ENCODE measurements around the gene TDO2. TPM values are rescaled to one million over a fixed set of nuclear protein-coding genes. Genes with fewer than 3 reads are reported as not detected.

TDO2 gene
- 1.4 TPM for total RNA-seq
- long read RNA-seq, partial matches to known transcripts, result 1 of 3 reads
- long read RNA-seq, other reads (novel, unspliced or antisense), result 0 of 3 reads

- Histone ChIP-seq H3K27me3 (ENCODE audit: low read depth) (no peaks in the 10 kb centered on the region), H3K4me1 (no peaks in the 10 kb centered on the region), H3K36me3 (no peaks in the 10 kb centered on the region), H3K27ac (no peak within 1 kb of the TSS), H3K9me3 (no peaks in the 10 kb centered on the region), H3K4me3 (no peak within 1 kb of the TSS)
- intact Hi-C loops (cut with DNase I), result no loop called here
- ATAC-seq, result no peak
- no peak for TF ChIP-seq CTCF (IDR thresholded peaks at IDR 0.05)
- no peak for DNase-seq
Observed at GRCh38 chr4:155903453-155903852, at the start of gene TDO2. TSS of gene TDO2 (plus strand) at chr4:155903696. CDS start at chr4:155903759, 63 bp downstream.

- no peak for DNase-seq
- intact Hi-C loops (cut with DNase I), result no loop called here
Observed at GRCh38 chr4:155854582-155855226, 48.8 kb upstream of the TDO2 start.

GRCh38 chr4:155855897-155856296 is 47.6 kb upstream of the TDO2 start:
- H3K27me3 ChIP-seq (ENCODE audit: low read depth), result no peaks in the 10 kb centered on the region
- H3K36me3 ChIP-seq, result no peaks in the 10 kb centered on the region
- H3K9me3 ChIP-seq, result no peaks in the 10 kb centered on the region
- H3K4me3 ChIP-seq, result no peak overlapping the region
- H3K27ac ChIP-seq, result no peak overlapping the region
- intact Hi-C loops (cut with DNase I), result no loop called here
- no peak for ATAC-seq
- H3K4me1 ChIP-seq, result no peaks in the 10 kb centered on the region
- TF ChIP-seq CTCF (IDR thresholded peaks at IDR 0.05), result no peak
- DNase-seq, result no peak

More at GRCh38 chr4:155854582-155855226, 48.8 kb upstream of the TDO2 start:
- TF ChIP-seq CTCF (IDR thresholded peaks at IDR 0.05), result no peak
- H3K4me3 ChIP-seq, result no peak overlapping the region
- no peak overlapping the region for H3K27ac ChIP-seq
- peak in 1 of 2 donors; percentile 29 for ATAC-seq
- no peaks in the 10 kb centered on the region for H3K9me3 ChIP-seq
- no peaks in the 10 kb centered on the region for H3K4me1 ChIP-seq
- H3K36me3 ChIP-seq, result no peaks in the 10 kb centered on the region
- no peaks in the 10 kb centered on the region for H3K27me3 ChIP-seq (ENCODE audit: low read depth)

GRCh38 chr4:155866177-155866576 is 37.3 kb upstream of the TDO2 start, which contains the start of gene ASIC5:
TSS of gene ASIC5 (minus strand) at chr4:155866277. CDS start at chr4:155866226, 51 bp downstream.
- intact Hi-C loops (cut with DNase I), result no loop called here
- no peak for TF ChIP-seq CTCF (IDR thresholded peaks at IDR 0.05)
- Histone ChIP-seq H3K4me3 (no peak within 1 kb of the TSS), H3K9me3 (no peaks in the 10 kb centered on the region), H3K27ac (no peak within 1 kb of the TSS), H3K36me3 (no peaks in the 10 kb centered on the region), H3K27me3 (ENCODE audit: low read depth) (no peaks in the 10 kb centered on the region), H3K4me1 (no peaks in the 10 kb centered on the region)
- DNase-seq (no peak), ATAC-seq (no peak)

- H3K4me3 ChIP-seq, result no peak overlapping the region
- no peaks in the 10 kb centered on the region for H3K27me3 ChIP-seq (ENCODE audit: low read depth)
- intact Hi-C loops (cut with DNase I), result no loop called here
- peaks cover 8% of the 10 kb centered on the region for H3K9me3 ChIP-seq
- DNase-seq, result no peak
- H3K36me3 ChIP-seq, result no peaks in the 10 kb centered on the region
- ATAC-seq, result no peak
- TF ChIP-seq CTCF (IDR thresholded peaks at IDR 0.05), result no peak
- H3K27ac ChIP-seq, result no peak overlapping the region
- H3K4me1 ChIP-seq, result no peaks in the 10 kb centered on the region
Observed at GRCh38 chr4:155875878-155876277, 27.6 kb upstream of the TDO2 start.
